HepG2 (cell line): ENCODE data around the gene CADM2. TPM values are rescaled to one million over a fixed set of nuclear protein-coding genes. Genes with fewer than 3 reads are reported as not detected.

ENCODE experiments used
- FOXA3 ChIP-seq: IDR thresholded peaks from 2 replicates; pipeline ENCODE4 v1.6.1; 2016; ENCODE audit warnings: missing genetic modification reagents, missing compliant biosample characterization
- HDAC6 ChIP-seq: fragments of 200-600 bp; sonication (generic); IDR thresholded peaks from 2 replicates; pipeline ENCODE4 v1.7.0; 2017; ENCODE audit warnings: mild to moderate bottlenecking, antibody characterized with exemption, low read length, low read depth
- KDM2A ChIP-seq: sonication (generic); formaldehyde crosslinking; IDR thresholded peaks from 2 replicates; pipeline ENCODE4 v1.4.0; 2020; ENCODE audit warnings: low read depth, missing genetic modification reagents, borderline replicate concordance
- KDM5A ChIP-seq: fragments of 200-600 bp; sonication (generic); IDR thresholded peaks from 2 replicates; pipeline ENCODE4 v1.7.0; 2018; ENCODE audit warnings: antibody characterized with exemption, mild to moderate bottlenecking, low read length, borderline replicate concordance
- MAF1 ChIP-seq: sonication (generic); formaldehyde crosslinking; IDR thresholded peaks from 2 replicates; pipeline ENCODE4 v1.5.0; 2020; ENCODE audit warnings: missing genetic modification reagents, borderline replicate concordance
- NFKBIZ ChIP-seq: IDR thresholded peaks from 2 replicates; pipeline ENCODE4 v1.6.1; 2018; ENCODE audit warnings: missing genetic modification reagents, missing compliant biosample characterization
- PHB2 ChIP-seq: fragments of 450-650 bp; IDR thresholded peaks from 2 replicates; pipeline ENCODE4 v1.6.1; 2018; ENCODE audit not compliant: partially characterized antibody
- REXO4 ChIP-seq: sonication (generic); formaldehyde crosslinking; IDR thresholded peaks from 2 replicates; pipeline ENCODE4 v1.8.0; 2022; ENCODE audit warnings: missing genetic modification reagents, mild to moderate bottlenecking, borderline replicate concordance
- SOX5 ChIP-seq: IDR thresholded peaks from 2 replicates; pipeline ENCODE4 v1.6.1; 2016; ENCODE audit warnings: borderline replicate concordance
- ZNF598 ChIP-seq: sonication (generic); formaldehyde crosslinking; IDR thresholded peaks from 2 replicates; pipeline ENCODE4 v1.5.1; 2020; ENCODE audit warnings: mild to moderate bottlenecking, missing genetic modification reagents, borderline replicate concordance
- ZNF749 ChIP-seq: sonication (generic); formaldehyde crosslinking; IDR thresholded peaks from 2 replicates; pipeline ENCODE4 v1.8.0; 2022; ENCODE audit warnings: mild to moderate bottlenecking, missing genetic modification reagents, moderate library complexity, borderline replicate concordance
- ZNF776 ChIP-seq: sonication (generic); formaldehyde crosslinking; IDR thresholded peaks from 2 replicates; pipeline ENCODE4 v1.4.0; 2020; ENCODE audit warnings: mild to moderate bottlenecking, missing genetic modification reagents
- polyA plus RNA-seq, 8 experiments: library from polyadenylated mRNA; depleted of rRNA in 3 of 8; stranded (reverse) in 7 of 8; unstranded in 1 of 8; fragments of >200 nt; fragmentation: Illumina TruSeq in 4 of 8; extraction: Trizol in 4 of 8; gene quantifications; 2 replicates each; pipeline versions ENCODE4 v1.2.1 to v1.2.3, GENCODE V29; 2011 to 2016; ENCODE audit warnings: low read depth in 4 of 8, missing spikeins in 1 of 8, mixed read lengths in 1 of 8; ENCODE audit not compliant: insufficient read depth in 1 of 8
- total RNA-seq, 5 experiments: library from RNA; depleted of rRNA; stranded (reverse); fragments of >200 nt; fragmentation: Illumina TruSeq; extraction: Trizol; gene quantifications; 2 replicates each; pipeline ENCODE4 v1.2.3, GENCODE V29; 2016; ENCODE audit warnings: low read depth in 1 of 5
- TF ChIP-seq, protein P1 (sequence below): sonication (generic); formaldehyde crosslinking; IDR thresholded peaks from 2 replicates; pipeline ENCODE4 v1.4.0; 2020; ENCODE audit warnings: missing genetic modification reagents
- TF ChIP-seq, protein P2 (sequence below): sonication (generic); formaldehyde crosslinking; conservative IDR thresholded peaks from 2 replicates; pipeline ENCODE4 v1.4.0; 2020; ENCODE audit warnings: missing genetic modification reagents
- TF ChIP-seq, protein P3 (sequence below): sonication (generic); formaldehyde crosslinking; IDR thresholded peaks from 2 replicates; pipeline ENCODE4 v1.5.0; 2020; ENCODE audit warnings: mild to moderate bottlenecking, missing genetic modification reagents
- TF ChIP-seq, protein P4 (sequence below): sonication (generic); formaldehyde crosslinking; IDR thresholded peaks from 2 replicates; pipeline ENCODE4 v1.4.0; 2020; ENCODE audit warnings: missing genetic modification reagents, borderline replicate concordance
- TF ChIP-seq, protein P5 (sequence below): sonication (generic); formaldehyde crosslinking; IDR thresholded peaks from 2 replicates; pipeline ENCODE4; 2020; ENCODE audit warnings: missing genetic modification reagents, mild to moderate bottlenecking, borderline replicate concordance

Gene CADM2
- total and polyA plus RNA-seq, 2 of the 13 experiments (the other 11 are each of a cell fraction or from before 2014, with no cell fraction given) = not detected

DNA sequence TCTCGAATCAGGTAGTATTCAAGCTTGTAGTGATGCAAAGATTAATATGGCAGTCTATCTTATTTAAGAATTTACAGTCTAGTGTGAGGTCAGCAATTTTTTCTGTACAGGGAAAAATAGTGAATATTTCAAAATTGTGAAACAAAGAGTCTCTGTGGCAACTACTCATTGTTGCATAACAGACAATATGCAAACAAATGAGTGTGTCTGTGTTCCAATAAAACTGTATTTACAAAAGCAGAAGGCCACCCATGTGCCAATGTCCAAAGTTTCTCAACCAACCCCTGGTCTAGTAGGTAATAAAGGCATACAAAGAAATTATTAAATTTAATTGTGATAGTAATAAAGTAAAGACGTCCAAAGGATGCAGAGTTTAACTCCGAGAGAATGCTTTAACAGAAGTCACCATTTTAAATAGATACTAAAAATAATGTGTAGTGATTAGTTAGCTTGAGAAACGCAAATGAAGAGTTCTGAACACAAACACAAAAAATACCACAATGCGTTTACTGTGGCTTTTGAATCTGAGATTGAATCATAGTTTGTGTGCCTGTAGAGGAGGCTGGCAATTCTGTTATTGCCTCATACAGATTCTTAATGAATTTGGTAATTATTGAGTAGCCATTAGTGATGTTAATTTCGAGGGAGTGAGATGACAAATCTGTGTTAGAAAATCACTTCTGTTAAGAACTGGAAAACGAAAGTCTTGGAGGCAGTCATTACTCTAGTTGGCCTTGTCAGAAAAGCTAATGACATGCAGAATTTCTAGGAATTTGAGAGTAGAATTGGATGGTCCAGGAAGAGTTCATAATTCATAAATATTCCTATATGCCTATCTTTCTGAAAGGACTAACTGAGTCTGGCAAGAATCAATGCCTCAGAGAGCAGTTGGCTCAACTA is 48.7 kb downstream of the CADM2 start (continued):
- TF ChIP-seq PHB2 (no peak), FOXA3 (CRISPR knock-in tag) (peak; percentile 97), KDM2A (CRISPR knock-in tag) (no peak), KDM5A (no peak), MAF1 (CRISPR knock-in tag) (no peak), REXO4 (CRISPR knock-in tag) (no peak), NFKBIZ (CRISPR knock-in tag) (peak; percentile 96), ZNF598 (CRISPR knock-in tag) (no peak), ZNF776 (CRISPR knock-in tag) (no peak), HDAC6 (no peak), SOX5 (peak; percentile 95), ZNF749 (CRISPR knock-in tag) (no peak)
- TF ChIP-seq, protein P1, sequence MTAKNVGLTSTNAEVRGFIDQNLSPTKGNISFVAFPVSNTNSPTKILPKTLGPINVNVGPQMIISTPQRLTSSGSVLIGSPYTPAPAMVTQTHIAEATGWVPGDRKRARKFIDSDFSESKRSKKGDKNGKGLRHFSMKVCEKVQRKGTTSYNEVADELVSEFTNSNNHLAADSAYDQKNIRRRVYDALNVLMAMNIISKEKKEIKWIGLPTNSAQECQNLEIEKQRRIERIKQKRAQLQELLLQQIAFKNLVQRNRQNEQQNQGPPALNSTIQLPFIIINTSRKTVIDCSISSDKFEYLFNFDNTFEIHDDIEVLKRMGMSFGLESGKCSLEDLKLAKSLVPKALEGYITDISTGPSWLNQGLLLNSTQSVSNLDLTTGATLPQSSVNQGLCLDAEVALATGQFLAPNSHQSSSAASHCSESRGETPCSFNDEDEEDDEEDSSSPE (CRISPR knock-in tag) = no peak
- TF ChIP-seq, protein P2, sequence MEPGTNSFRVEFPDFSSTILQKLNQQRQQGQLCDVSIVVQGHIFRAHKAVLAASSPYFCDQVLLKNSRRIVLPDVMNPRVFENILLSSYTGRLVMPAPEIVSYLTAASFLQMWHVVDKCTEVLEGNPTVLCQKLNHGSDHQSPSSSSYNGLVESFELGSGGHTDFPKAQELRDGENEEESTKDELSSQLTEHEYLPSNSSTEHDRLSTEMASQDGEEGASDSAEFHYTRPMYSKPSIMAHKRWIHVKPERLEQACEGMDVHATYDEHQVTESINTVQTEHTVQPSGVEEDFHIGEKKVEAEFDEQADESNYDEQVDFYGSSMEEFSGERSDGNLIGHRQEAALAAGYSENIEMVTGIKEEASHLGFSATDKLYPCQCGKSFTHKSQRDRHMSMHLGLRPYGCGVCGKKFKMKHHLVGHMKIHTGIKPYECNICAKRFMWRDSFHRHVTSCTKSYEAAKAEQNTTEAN (CRISPR knock-in tag) = peak; percentile 84
- TF ChIP-seq, protein P3, sequence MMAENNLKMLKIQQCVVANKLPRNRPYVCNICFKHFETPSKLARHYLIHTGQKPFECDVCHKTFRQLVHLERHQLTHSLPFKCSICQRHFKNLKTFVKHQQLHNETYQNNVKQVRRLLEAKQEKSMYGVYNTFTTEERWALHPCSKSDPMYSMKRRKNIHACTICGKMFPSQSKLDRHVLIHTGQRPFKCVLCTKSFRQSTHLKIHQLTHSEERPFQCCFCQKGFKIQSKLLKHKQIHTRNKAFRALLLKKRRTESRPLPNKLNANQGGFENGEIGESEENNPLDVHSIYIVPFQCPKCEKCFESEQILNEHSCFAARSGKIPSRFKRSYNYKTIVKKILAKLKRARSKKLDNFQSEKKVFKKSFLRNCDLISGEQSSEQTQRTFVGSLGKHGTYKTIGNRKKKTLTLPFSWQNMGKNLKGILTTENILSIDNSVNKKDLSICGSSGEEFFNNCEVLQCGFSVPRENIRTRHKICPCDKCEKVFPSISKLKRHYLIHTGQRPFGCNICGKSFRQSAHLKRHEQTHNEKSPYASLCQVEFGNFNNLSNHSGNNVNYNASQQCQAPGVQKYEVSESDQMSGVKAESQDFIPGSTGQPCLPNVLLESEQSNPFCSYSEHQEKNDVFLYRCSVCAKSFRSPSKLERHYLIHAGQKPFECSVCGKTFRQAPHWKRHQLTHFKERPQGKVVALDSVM (CRISPR knock-in tag) = no peak
- TF ChIP-seq, protein P4, sequence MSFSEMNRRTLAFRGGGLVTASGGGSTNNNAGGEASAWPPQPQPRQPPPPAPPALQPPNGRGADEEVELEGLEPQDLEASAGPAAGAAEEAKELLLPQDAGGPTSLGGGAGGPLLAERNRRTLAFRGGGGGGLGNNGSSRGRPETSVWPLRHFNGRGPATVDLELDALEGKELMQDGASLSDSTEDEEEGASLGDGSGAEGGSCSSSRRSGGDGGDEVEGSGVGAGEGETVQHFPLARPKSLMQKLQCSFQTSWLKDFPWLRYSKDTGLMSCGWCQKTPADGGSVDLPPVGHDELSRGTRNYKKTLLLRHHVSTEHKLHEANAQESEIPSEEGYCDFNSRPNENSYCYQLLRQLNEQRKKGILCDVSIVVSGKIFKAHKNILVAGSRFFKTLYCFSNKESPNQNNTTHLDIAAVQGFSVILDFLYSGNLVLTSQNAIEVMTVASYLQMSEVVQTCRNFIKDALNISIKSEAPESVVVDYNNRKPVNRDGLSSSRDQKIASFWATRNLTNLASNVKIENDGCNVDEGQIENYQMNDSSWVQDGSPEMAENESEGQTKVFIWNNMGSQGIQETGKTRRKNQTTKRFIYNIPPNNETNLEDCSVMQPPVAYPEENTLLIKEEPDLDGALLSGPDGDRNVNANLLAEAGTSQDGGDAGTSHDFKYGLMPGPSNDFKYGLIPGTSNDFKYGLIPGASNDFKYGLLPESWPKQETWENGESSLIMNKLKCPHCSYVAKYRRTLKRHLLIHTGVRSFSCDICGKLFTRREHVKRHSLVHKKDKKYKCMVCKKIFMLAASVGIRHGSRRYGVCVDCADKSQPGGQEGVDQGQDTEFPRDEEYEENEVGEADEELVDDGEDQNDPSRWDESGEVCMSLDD = no peak
- TF ChIP-seq, protein P5, sequence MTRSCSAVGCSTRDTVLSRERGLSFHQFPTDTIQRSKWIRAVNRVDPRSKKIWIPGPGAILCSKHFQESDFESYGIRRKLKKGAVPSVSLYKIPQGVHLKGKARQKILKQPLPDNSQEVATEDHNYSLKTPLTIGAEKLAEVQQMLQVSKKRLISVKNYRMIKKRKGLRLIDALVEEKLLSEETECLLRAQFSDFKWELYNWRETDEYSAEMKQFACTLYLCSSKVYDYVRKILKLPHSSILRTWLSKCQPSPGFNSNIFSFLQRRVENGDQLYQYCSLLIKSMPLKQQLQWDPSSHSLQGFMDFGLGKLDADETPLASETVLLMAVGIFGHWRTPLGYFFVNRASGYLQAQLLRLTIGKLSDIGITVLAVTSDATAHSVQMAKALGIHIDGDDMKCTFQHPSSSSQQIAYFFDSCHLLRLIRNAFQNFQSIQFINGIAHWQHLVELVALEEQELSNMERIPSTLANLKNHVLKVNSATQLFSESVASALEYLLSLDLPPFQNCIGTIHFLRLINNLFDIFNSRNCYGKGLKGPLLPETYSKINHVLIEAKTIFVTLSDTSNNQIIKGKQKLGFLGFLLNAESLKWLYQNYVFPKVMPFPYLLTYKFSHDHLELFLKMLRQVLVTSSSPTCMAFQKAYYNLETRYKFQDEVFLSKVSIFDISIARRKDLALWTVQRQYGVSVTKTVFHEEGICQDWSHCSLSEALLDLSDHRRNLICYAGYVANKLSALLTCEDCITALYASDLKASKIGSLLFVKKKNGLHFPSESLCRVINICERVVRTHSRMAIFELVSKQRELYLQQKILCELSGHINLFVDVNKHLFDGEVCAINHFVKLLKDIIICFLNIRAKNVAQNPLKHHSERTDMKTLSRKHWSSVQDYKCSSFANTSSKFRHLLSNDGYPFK (CRISPR knock-in tag) = no peak
